Measurements from ENCODE around the gene POT1. TPM values are rescaled to one million over a fixed set of nuclear protein-coding genes. Genes with fewer than 3 reads are reported as not detected.

The POT1 gene
- total and polyA plus RNA-seq, 10 donors: 9.4 to 37.0 (median 25.4) TPM

DNA sequence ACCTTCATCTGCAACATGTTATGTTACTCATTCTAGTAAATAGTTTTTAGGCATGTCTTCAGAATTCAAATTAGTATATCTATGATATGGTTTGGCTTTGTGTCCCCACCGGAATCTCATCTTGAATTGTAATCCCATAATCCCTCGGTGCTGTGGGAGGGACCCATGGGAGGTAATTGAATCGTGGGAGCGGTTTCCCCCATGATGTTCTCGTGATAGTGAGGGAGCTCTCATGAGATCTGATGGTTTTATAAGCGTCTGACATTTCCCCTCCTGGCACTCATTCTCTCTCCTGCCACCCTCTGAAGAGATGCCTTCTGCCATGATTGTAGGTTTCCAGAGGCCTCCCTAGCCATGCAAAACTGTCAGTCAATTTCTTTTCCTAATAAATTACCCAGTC, 143.6 kb downstream of the POT1 start:
- Histone ChIP-seq H3K4me1 (no peaks in the 10 kb centered on the region), H3K9me3 (no peaks in the 10 kb centered on the region), H3K36me3 (no peaks in the 10 kb centered on the region), H3K27ac (no peak overlapping the region), H3K27me3 (replicated peaks in 1 of 7) (peaks cover 0 to 9% (median 0%) of the 10 kb centered on the region in 7 donors), H3K4me3 (no peak overlapping the region)
- TF ChIP-seq, protein P1, sequence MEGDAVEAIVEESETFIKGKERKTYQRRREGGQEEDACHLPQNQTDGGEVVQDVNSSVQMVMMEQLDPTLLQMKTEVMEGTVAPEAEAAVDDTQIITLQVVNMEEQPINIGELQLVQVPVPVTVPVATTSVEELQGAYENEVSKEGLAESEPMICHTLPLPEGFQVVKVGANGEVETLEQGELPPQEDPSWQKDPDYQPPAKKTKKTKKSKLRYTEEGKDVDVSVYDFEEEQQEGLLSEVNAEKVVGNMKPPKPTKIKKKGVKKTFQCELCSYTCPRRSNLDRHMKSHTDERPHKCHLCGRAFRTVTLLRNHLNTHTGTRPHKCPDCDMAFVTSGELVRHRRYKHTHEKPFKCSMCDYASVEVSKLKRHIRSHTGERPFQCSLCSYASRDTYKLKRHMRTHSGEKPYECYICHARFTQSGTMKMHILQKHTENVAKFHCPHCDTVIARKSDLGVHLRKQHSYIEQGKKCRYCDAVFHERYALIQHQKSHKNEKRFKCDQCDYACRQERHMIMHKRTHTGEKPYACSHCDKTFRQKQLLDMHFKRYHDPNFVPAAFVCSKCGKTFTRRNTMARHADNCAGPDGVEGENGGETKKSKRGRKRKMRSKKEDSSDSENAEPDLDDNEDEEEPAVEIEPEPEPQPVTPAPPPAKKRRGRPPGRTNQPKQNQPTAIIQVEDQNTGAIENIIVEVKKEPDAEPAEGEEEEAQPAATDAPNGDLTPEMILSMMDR (IDR thresholded peaks at IDR 0.05 in 8 of 11, conservative IDR thresholded peaks at IDR 0.05 in 3 of 11): no peak
- no peak for TF ChIP-seq POLR2AphosphoS5 (IDR thresholded peaks at IDR 0.05)
- no peak for TF ChIP-seq POLR2A (IDR thresholded peaks at IDR 0.05)
- DNase-seq: no peak
- intact Hi-C loops (cut with DNase I; ENCODE audit: low total_unique reads): no loop called here
- 76 to 89% (median 80%) methylated on average over 6 of the region's 6 CpGs for WGBS, 5 donors

- no peaks in the 10 kb centered on the region for H3K36me3 ChIP-seq
- no peak overlapping the region for H3K27ac ChIP-seq
- WGBS, 5 donors: 47 to 52% (median 48%) methylated on average over 9 of the region's 9 CpGs
- H3K9me3 ChIP-seq: no peaks in the 10 kb centered on the region
- DNase-seq: no peak
- H3K27me3 ChIP-seq (replicated peaks in 1 of 7): peaks cover 0 to 9% (median 0%) of the 10 kb centered on the region in 7 donors
- H3K4me1 ChIP-seq: no peaks in the 10 kb centered on the region
- no peak overlapping the region for H3K4me3 ChIP-seq
- intact Hi-C loops (cut with DNase I; ENCODE audit: low total_unique reads): no loop called here
- no peak for TF ChIP-seq POLR2A (IDR thresholded peaks at IDR 0.05)
- TF ChIP-seq, protein P1 (IDR thresholded peaks at IDR 0.05 in 8 of 11, conservative IDR thresholded peaks at IDR 0.05 in 3 of 11): peak in 9 of 11 experiments; percentile 18 to 69 (median 51)
Observed at GRCh38 chr7:124784879-124785818, 144.5 kb downstream of the POT1 start.

- Histone ChIP-seq H3K27me3 (replicated peaks in 1 of 7) (peaks cover 0 to 9% (median 0%) of the 10 kb centered on the region in 7 donors), H3K9me3 (no peaks in the 10 kb centered on the region), H3K36me3 (no peaks in the 10 kb centered on the region), H3K4me1 (no peaks in the 10 kb centered on the region), H3K27ac (no peak overlapping the region), H3K4me3 (no peak overlapping the region)
- intact Hi-C loops (cut with DNase I; ENCODE audit: low total_unique reads): no loop called here
- TF ChIP-seq POLR2AphosphoS5 (IDR thresholded peaks at IDR 0.05) (no peak), POLR2A (IDR thresholded peaks at IDR 0.05) (no peak)
- TF ChIP-seq, protein P1 (IDR thresholded peaks at IDR 0.05 in 8 of 11, conservative IDR thresholded peaks at IDR 0.05 in 3 of 11): no peak
- 69 to 86% (median 74%) methylated on average over 5 of the region's 5 CpGs for WGBS, 5 donors
- DNase-seq: no peak
Observed at GRCh38 chr7:124783271-124783670, 146.4 kb downstream of the POT1 start.

Data from spleen (tissue), 11 donors.